GM18520 (cell line): ENCODE data around the gene PIK3CA.
A peak's percentile ranks its signal among the peaks of the same experiment; 100 is the strongest.
"Not testable (repeated sequence)": the region's sequence is repeated elsewhere in the genome, so short reads cannot be mapped to it uniquely, and the experiment has no call there.

Experiments used
- ATAC-seq: cut with Tn5 transposase; IDR thresholded peaks from one replicate; pipeline ENCODE4 v1.9.1; 2021; ENCODE audit not compliant: unreplicated experiment

Gene PIK3CA

GRCh38 chr3:179260949-179261765, 113.0 kb downstream of the PIK3CA start:
- ATAC-seq: peak; percentile 70

- no peak for ATAC-seq
Observed at GRCh38 chr3:179263134-179263533, 115.0 kb downstream of the PIK3CA start.

DNA sequence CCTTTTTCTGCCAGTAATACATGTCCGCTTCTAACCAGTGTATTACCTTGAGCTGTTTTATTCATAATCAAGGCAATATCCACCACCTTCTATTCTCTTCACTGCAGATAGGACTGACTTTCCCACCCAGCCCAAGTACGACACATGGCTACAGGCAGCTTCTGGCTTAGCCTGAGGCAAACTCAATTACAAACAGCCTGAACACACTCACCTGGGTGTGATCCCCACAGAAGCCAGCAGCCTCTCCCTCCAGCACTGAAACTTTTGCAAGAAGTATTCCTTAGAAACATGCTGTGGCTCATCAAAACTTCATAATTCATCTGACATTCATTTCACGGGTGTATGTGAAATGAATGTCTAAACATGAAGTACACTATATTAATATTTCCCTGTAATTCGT, 116.3 kb downstream of the PIK3CA start:
- no peak for ATAC-seq

DNA sequence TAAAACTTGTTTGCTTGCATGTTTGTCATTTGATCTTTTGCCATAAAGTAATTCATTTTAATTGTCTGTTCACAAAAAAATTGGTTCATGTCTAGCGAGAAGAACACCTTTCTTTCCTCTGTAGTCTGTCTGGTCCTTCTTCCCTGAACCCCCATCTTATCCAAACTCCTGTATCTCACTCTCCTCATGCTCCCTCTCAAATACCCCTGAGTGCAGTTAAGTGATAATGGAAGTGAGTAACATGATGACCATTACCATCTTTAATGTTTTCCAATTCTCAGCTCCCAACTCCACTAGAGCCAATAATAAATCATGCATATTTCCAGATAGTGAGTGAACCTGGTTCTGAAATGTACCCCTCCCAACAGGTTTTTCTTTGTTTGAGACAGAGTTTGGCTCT, 116.9 kb downstream of the PIK3CA start:
- no peak for ATAC-seq

DNA sequence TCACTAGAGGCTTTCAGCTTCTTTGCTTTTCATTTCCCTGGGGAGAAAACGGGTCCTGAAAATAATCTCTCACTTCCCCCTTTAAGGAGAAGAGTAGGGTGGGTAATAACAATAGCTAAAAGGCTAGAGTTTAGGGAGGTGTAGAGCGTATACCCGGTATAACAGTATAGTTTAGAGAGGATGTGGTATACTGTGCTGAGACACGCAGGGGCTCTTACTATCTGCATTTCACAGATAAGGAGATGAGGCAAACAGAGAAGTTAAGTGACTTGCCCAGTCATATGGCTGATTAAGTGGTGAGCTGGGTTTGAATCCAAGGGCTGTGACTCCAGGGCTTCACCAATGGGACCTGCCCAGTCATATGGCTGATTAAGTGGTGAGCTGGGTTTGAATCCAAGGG, 117.7 kb downstream of the PIK3CA start:
- ATAC-seq: peak; percentile 41

DNA sequence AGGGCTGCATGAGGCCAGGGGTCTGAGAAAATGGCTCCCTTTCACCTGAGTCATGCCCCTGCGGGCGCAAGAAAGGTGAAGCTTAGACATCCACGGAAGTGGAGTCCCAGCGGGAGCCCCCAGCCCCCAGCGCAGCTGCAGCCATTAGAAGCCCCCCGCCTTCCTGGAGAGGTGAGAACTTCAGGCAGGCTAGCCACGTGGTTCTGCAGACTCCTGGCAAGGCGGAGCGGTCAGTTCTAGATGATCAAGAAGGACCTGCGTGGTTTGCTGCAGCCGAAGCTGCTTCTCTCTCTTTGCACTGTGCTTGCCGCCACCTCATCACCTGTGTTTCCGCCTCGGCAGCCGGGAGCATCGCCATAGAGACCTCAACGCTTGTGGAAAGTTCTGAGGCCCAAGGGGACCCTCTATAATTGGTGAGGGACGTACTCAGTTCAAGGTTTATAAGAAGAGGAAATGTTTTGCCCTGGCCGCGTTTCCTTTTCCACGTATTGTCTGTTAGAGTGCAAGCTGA, 118.6 kb downstream of the PIK3CA start:
- no peak for ATAC-seq

DNA sequence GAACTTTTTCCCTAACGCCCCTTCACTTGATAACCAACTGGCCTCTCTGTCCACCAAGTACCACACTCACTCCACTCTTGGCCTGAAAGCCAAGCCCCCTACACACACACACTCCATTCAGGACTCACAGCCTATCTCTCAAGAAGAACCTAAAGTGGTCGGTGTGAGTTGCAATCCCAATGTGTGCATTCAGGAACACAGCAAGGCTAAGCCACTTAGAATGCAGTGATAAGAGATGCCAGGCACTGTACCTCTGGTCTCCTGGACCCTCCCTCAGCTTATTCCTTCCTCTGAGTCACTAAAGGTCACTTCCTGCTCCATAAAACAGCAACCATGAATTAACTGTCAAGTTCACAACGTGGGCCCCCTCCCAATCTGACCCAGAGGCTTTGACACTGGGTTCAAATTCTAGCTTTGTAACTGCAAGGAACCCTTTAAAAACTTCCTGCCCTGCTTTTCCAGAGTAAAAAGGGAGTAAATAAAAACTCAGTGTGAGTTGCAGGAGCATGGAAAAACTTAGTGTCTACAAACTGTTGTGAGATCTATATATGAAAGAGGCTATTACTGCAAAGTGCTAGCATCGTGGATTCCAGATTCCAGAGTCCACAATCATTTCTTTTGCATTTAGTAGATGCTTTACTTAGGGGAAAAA, 120.4 kb downstream of the PIK3CA start:
- no peak for ATAC-seq

DNA sequence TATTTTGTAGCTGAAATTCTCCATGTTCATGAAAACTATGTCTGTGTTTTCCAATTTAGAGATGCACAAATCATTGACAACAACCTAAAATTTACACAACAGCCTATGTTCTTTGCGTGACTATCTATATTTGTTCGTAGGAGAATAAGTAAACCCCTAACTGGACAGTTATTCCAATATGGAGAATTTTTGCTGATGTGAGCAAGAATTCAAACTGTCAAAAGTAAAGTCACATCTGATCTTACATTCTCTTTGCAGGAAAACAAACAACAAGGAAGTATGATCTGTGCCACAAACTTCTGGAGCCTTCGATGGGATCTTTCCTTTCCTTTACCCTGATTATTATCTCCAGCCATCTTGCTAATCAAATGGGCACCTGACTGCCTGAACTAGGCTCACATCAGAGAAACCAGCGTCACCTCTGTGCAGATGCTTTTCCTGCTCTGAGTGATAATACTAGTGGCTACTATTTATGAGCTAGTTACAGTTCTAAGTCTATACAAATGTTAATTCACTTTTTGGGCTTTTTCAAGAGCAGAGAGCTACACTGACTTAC, 121.1 kb downstream of the PIK3CA start:
- ATAC-seq: no peak

GRCh38 chr3:179272385-179272784, 124.2 kb downstream of the PIK3CA start:
- ATAC-seq: no peak

DNA sequence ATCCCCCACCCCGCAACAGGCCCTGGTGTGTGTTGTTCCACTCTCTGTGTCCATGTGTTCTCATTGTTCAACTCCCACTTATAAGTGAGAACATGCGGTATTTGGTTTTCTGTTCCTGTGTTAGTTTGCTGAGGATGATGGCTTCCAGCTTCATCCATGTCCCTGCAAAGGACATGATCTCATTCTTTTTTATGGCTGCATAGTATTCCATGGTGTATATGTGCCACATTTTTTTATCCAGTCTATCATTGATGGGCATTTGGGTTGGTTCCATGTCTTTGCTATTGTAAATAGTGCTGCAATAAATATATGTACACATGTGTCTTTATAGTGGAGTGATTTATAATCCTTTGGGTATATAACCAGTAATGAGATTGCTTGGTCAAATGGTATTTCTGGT, 126.3 kb downstream of the PIK3CA start:
- ATAC-seq: not testable (repeated sequence)

DNA sequence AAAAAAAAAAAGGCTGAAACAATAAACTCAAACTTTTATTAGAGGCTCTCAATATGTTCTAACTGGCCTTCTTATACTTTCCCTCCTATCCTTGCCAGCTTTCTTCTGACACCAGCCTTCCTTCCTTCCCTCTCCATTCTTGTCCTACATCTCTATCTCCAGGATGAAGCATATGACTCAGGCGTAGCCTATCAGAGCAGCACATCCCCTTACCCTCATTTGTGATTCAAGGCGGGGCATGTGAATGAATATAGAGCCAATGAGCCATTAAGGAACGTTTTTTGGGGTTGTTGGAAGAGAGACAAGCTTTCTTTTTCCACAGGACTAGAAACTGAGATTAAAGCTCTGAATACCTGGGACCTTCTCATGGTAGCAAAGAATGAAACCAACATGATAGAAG, 127.8 kb downstream of the PIK3CA start:
- no peak for ATAC-seq

GRCh38 chr3:179276743-179277142, 128.6 kb downstream of the PIK3CA start:
- no peak for ATAC-seq

GRCh38 chr3:179278151-179278550, 130.0 kb downstream of the PIK3CA start:
- no peak for ATAC-seq

DNA sequence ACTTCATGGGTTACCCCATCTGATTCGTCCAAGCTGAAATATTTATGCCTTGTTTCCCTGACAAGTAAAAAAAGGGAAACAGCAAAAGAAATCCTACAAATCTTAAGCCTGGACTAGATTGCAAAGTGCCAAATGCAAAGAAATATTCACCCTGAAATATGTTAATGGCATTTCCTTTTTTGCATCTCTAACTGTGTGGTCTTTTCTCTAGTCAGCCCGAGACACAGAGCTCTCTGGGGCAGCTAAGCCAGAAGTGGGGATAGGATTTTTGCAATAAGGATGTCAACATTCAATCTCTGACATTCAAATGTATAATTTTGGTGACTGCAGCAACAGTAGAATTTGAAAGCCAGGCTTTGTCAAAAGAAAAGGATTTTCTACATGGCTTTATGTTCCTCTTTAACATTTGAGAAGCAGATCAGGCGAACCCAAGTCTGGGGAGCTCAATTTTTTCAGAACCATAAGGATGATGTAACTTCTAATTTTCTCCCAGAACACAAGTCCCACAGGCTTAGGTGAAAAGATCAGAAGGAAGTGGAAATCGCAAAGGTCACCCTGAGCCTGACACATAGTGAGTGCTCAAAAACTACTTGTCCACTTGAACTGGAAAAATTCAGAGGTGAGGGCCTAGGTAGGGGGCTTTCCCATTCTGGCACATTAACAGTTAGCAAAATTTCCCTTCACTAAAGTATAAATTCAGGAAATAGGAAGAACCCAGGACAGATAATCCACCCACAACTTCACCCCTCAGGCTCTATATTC, 131.0 kb downstream of the PIK3CA start:
- no peak for ATAC-seq

DNA sequence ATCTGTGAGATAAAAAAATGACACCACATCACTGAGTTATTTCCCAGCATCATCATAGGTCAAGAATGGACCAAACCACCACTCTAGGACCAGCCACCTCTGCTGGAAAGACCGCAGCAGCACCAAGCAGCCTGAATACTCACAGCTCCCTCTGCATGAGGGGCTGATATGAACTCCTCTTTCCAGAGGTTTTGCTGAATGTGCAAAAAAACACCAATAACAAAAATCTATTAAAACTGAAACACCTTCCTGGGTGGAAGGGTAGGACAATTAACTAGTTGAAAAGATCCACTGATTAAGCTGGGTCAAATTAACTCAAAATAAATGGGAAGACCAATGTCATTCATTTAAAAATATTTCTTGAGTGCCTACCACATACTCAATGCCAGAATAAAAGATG, 131.7 kb downstream of the PIK3CA start:
- no peak for ATAC-seq

- ATAC-seq: no peak
Observed at GRCh38 chr3:179281825-179282224, 133.7 kb downstream of the PIK3CA start.

GRCh38 chr3:179286331-179286730, 138.2 kb downstream of the PIK3CA start:
- ATAC-seq: no peak

DNA sequence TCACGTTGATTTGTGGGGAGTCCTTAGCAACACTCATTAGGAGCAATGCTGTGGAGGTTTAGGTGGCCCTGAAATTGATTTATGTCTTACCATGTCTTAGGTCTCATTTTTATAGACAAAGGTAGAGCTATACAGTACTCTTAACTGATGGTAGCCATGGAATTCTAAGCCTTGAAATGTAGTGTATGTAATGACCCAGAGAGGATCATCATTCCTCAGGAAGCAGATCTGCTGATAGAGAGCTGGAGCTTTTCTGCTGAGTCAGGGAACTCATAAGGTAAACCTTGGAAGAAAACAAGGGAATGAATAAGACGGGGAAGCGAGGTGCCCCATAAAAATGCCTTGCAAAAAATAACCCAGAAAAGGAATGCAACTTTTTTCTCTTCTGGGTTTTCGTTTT, 140.7 kb downstream of the PIK3CA start:
- ATAC-seq: no peak

- ATAC-seq: no peak
Observed at GRCh38 chr3:179289295-179289694, 141.1 kb downstream of the PIK3CA start.
